HepG2 (cell line): ENCODE results near the gene SLC2A4. TPM values are rescaled to one million over a fixed set of nuclear protein-coding genes. Genes with fewer than 3 reads are reported as not detected.

Source experiments
- ATAC-seq: fragments of 200-7000 bp; cut with Tn5 transposase; 3 replicates; pipeline ENCODE4 v1.9.1; 2020; ENCODE audit warnings: mild to moderate bottlenecking, moderate library complexity
- BruUV-seq: library from RNA; stranded (reverse); fragments of 400-500 nt; replicated peaks from 2 replicates; lab custom pipeline; 2021; lab: Mats Ljungman, UMichigan
- CTCF ChIA-PET: fragments of 300-600 bp; formaldehyde crosslinking; extraction: SDS; loops from one replicate; lab custom pipeline; 2021; ENCODE audit warnings: low total read pairs, inconsistent platforms, low intra/inter-chr PET ratio; lab: Yijun Ruan, JAX
- POLR2A ChIA-PET: fragments of 350-600 bp; sonication (Branson Sonifier 250); formaldehyde crosslinking; loops from one replicate; lab custom pipeline; 2020; ENCODE audit warnings: antibody characterized with exemption, inconsistent platforms; lab: Yijun Ruan, JAX
- DNase-seq: peaks from one replicate; pipeline ENCODE4 v3.0.0-alpha.2; 2015; ENCODE audit warnings: low spot score
- FAIRE-seq: peaks from 3 replicates; lab custom pipeline; 2011; peaks lifted over from hg19 to GRCh38; lab: Jason Lieb, UNC
- H2AFZ ChIP-seq: one replicate; pipeline ENCODE4 v1.6.1; 2011; ENCODE audit warnings: low read length, inconsistent platforms
- H3K27ac ChIP-seq: fragments of 300-600 bp; 3 replicates; pipeline ENCODE4 v1.8.0; 2011; ENCODE audit warnings: mixed run types, mild to moderate bottlenecking, mixed read lengths, low read length, inconsistent platforms; ENCODE audit not compliant: insufficient read depth; ENCODE audit errors: extremely low read length
- H3K27me3 ChIP-seq, 2 experiments: fragments of 200-600 bp in 1 of 2; 2 replicates in 1 of 2; 3 replicates in 1 of 2; pipeline versions ENCODE4 v1.6.0 to v1.8.0; 2011; ENCODE audit warnings: low read length in 2 of 2, mild to moderate bottlenecking in 2 of 2, moderate library complexity in 2 of 2, inconsistent platforms in 1 of 2; ENCODE audit not compliant: insufficient read depth in 2 of 2, control insufficient read depth in 1 of 2
- H3K36me3 ChIP-seq, 2 experiments: fragments of 200-600 bp in 1 of 2; replicated peaks in 1 of 2; 2 replicates in 1 of 2; 3 replicates in 1 of 2; pipeline versions ENCODE4 v1.5.1 to v1.8.0; 2011; ENCODE audit warnings: low read length in 2 of 2, inconsistent platforms in 1 of 2; ENCODE audit not compliant: insufficient read depth in 2 of 2, control insufficient read depth in 1 of 2
- H3K4me1 ChIP-seq: 2 replicates; pipeline ENCODE4 v1.5.1; 2012; ENCODE audit warnings: low read length, inconsistent platforms; ENCODE audit not compliant: insufficient read depth
- H3K4me2 ChIP-seq: 2 replicates; pipeline ENCODE4 v1.6.0; 2011; ENCODE audit warnings: low read depth, low read length, inconsistent platforms
- H3K4me3 ChIP-seq, 3 experiments: fragments of 200-600 bp in 1 of 3; sonication (generic), shearing (Covaris generic) in 1 of 3; replicated peaks in 1 of 3; 2 replicates each; pipeline ENCODE4 v1.5.1; 2011 to 2016; ENCODE audit warnings: low read length in 3 of 3, inconsistent platforms in 2 of 3, low read depth in 2 of 3, mild to moderate bottlenecking in 2 of 3, control low read depth in 1 of 3, mixed read lengths in 1 of 3; ENCODE audit not compliant: insufficient read depth in 1 of 3
- H3K79me2 ChIP-seq: one replicate; pipeline ENCODE4 v1.6.1; 2011; ENCODE audit warnings: low read length, inconsistent platforms; ENCODE audit not compliant: insufficient read depth
- H3K9ac ChIP-seq: 2 replicates; pipeline ENCODE4 v1.6.0; 2011; ENCODE audit warnings: mild to moderate bottlenecking, low read depth, low read length, inconsistent platforms; ENCODE audit not compliant: insufficient read depth
- H3K9me3 ChIP-seq: 2 replicates; pipeline ENCODE4 v1.5.1; 2012; ENCODE audit warnings: mild to moderate bottlenecking, low read length
- H4K20me1 ChIP-seq: 2 replicates; pipeline ENCODE4 v1.6.0; 2011; ENCODE audit warnings: inconsistent platforms, mild to moderate bottlenecking, low read length, moderate library complexity; ENCODE audit not compliant: insufficient read depth
- GABPA ChIP-seq, 2 experiments: IDR thresholded peaks; 2 replicates each; pipeline ENCODE4 v1.6.1; 2011 to 2016; ENCODE audit warnings: low read depth in 2 of 2, low read length in 1 of 2, missing biosample characterization in 1 of 2, missing genetic modification characterization in 1 of 2
- MTA3 ChIP-seq: sonication (generic); formaldehyde crosslinking; IDR thresholded peaks from 2 replicates; pipeline ENCODE4 v1.4.0; 2020; ENCODE audit warnings: missing genetic modification reagents
- SIN3A ChIP-seq: IDR thresholded peaks from 2 replicates; pipeline ENCODE4 v1.6.1; 2011; ENCODE audit warnings: low read depth, mild to moderate bottlenecking, control low read depth, low read length, borderline replicate concordance
- ZNF264 ChIP-seq: sonication (generic); formaldehyde crosslinking; IDR thresholded peaks from 2 replicates; pipeline ENCODE4 v1.4.0; 2020; ENCODE audit warnings: missing genetic modification reagents
- WGBS: methylation state at CpG from one replicate; pipeline ENCODE4 v1.1.6; 2017; ENCODE audit warnings: low lambda C conversion rate; 5-methylcytosine and 5-hydroxymethylcytosine counted together
- in situ Hi-C: cut with HindIII; loops from 2 replicates; pipeline ENCODE4 v1.10.0; 2017; ENCODE audit warnings: low pct_unique_long_range_greater_than_20kb; ENCODE audit not compliant: extremely low pct_ligation_motif_present
- intact Hi-C: fragments of 100-400 bp; cut with micrococcal nuclease; formaldehyde crosslinking; loops from one replicate; pipeline ENCODE4 v1.10.0; 2022; ENCODE audit not compliant: unreplicated experiment
- polyA plus RNA-seq, 8 experiments: library from polyadenylated mRNA; depleted of rRNA in 3 of 8; stranded (reverse) in 7 of 8; unstranded in 1 of 8; fragments of >200 nt; fragmentation: Illumina TruSeq in 4 of 8; extraction: Trizol in 4 of 8; gene quantifications; 2 replicates each; pipeline versions ENCODE4 v1.2.1 to v1.2.3, GENCODE V29; 2011 to 2016; ENCODE audit warnings: low read depth in 4 of 8, missing spikeins in 1 of 8, mixed read lengths in 1 of 8; ENCODE audit not compliant: insufficient read depth in 1 of 8
- total RNA-seq, 5 experiments: library from RNA; depleted of rRNA; stranded (reverse); fragments of >200 nt; fragmentation: Illumina TruSeq; extraction: Trizol; gene quantifications; 2 replicates each; pipeline ENCODE4 v1.2.3, GENCODE V29; 2016; ENCODE audit warnings: low read depth in 1 of 5

The SLC2A4 gene
- total and polyA plus RNA-seq, 2 of the 13 experiments (the other 11 are each of a cell fraction or from before 2014, with no cell fraction given) = 4.9 to 5.8 TPM

DNA sequence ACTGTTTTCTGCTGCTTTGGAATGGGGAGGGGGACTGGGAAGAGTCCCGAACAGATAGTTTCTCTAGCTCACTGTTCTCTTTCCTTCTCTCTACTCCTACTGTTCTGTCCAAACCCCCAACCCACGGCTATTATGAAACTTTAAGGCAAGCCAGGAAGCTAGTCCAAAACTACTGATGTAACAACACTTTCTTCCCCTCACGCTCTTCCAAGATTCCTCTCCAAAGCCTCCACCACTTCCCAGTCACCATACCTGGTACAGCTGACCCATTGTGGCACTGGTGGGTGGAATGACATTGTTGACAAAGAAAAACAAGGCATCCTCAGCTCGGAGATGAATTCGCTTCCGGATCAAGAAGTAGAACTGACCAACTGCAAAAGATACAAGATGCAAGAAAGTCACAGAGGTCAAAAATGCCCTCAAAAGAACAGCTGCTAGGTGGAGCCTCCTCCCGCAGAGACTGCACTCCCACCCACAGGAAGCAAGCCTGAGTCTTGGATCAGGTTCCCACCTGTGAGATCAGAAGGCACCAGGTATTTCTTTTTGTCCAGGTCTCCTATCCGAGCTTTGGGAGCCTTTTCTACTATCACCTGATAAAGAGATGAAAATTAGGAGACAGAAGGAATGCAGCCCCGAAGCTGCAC, 40.3 kb upstream of the SLC2A4 start:
- 0 out of 2 replicates have a peak, but pooled peaks have one; percentile 21 for TF ChIP-seq ZNF264 (CRISPR knock-in tag)
- no peak for TF ChIP-seq GABPA (IDR thresholded peaks at IDR 0.05; ENCODE audit: low read depth, low read length)
- TF ChIP-seq GABPA (CRISPR knock-in tag; IDR thresholded peaks at IDR 0.05; ENCODE audit: low read depth) = peak; percentile 48; the same call in 1 of the 2 replicates
- 0 out of 2 replicates have a peak, but pooled peaks have one; percentile 11 for TF ChIP-seq SIN3A
- TF ChIP-seq MTA3 = no peak
- Histone ChIP-seq H3K36me3 (peaks cover 11 to 27% of the 10 kb centered on the region in 2 experiments), H2AFZ (no peak overlapping the region), H3K4me2 (peak overlapping the region; percentile 97), H3K27ac (peak overlapping the region; percentile 86), H3K4me3 (peak overlapping the region; percentile 61 to 85 (median 68)), H3K9ac (peak overlapping the region; percentile 92), H3K79me2 (peaks cover 42% of the 10 kb centered on the region), H3K4me1 (peaks cover 37% of the 10 kb centered on the region), H3K27me3 (no peaks in the 10 kb centered on the region; a peak in 1 of 5 replicates), H3K9me3 (no peaks in the 10 kb centered on the region), H4K20me1 (0 out of 2 replicates have a peak, but pooled peaks cover 2% of the 10 kb centered on the region)
- CTCF ChIA-PET = no interaction called here
- WGBS = 27% methylated on average over 9 of the region's 9 CpGs
- intact Hi-C loops (loop anchor here (5.0 kb wide), 1 partner anchor 41 kb away; the partner anchor contains the start of gene SLC2A4), in situ Hi-C loops (no loop called here)
- POLR2A ChIA-PET = interaction anchor here (0.7 to 4.3 kb wide), 13 partner anchors 10 to 205 kb away, joined by 3 to 35 read pairs (median 5); partner anchors contain the start of genes ACADVL, ASGR1, ASGR2 and CTDNEP1
- BruUV-seq = TSS peak; percentile 68
- no peak for ATAC-seq
- peak; percentile 15 for FAIRE-seq
- DNase-seq = no peak
